PFSK-1 (cell line): ENCODE measurements around the gene NUP133.

ENCODE experiments used
- FOXP2 ChIP-seq: optimal IDR thresholded peaks from 2 replicates; pipeline ENCODE3; 2011; ENCODE audit warnings: borderline replicate concordance, control low read depth, inconsistent platforms; ENCODE audit not compliant: insufficient read depth; ENCODE audit errors: extremely low read length, extremely low read depth
- POLR2AphosphoS5 ChIP-seq: IDR thresholded peaks from 2 replicates; pipeline ENCODE4 v1.6.1; 2012; ENCODE audit warnings: low read depth, mild to moderate bottlenecking, control low read depth, low read length, moderate library complexity
- SIN3A ChIP-seq: IDR thresholded peaks from 2 replicates; pipeline ENCODE4 v1.6.1; 2012; ENCODE audit warnings: mild to moderate bottlenecking, low read length, moderate library complexity, borderline replicate concordance; ENCODE audit not compliant: insufficient read depth
- TAF1 ChIP-seq: IDR thresholded peaks from 2 replicates; pipeline ENCODE4 v1.6.1; 2012; ENCODE audit warnings: low read length, control low read depth, borderline replicate concordance; ENCODE audit not compliant: insufficient read depth
- TF ChIP-seq, protein P1 (sequence below), 2 experiments: IDR thresholded peaks; 2 replicates each; pipeline versions ENCODE4 v1.6.1 to v1.8.0; 2011 to 2012; ENCODE audit warnings: low read depth in 2 of 2, low read length in 2 of 2, control low read depth in 1 of 2, inconsistent platforms in 1 of 2, mild to moderate bottlenecking in 1 of 2, moderate library complexity in 1 of 2; ENCODE audit not compliant: insufficient read depth in 1 of 2

The NUP133 gene

DNA sequence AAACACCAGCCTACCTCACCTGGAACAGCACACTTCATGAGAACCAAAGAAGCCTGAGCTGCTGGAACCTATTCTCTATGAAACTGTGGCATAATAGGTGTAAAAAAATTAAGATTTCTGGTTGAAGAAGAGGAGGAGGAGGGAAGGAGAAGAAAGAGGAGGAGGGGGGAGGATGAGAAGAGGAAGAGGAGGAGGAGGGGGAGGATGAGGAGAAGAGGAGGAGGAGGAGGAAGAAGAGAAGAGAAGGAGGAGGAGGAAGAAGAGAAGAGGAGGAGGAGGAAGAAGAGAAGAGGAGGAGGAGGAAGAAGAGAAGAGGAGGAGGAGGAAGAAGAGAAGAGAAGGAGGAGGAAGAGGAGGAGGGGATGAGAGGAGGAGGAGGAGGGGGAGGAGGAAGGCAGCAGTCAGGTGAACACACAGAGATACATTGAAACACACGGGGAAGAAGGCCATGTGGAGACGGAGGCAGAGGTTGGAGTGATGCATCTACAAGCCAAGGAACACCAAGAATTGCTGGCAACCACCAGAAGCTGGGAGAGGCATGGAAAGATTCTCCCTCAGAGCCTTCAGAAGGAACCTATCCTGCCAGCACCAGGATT is 82.5 kb downstream of the NUP133 start:
- TF ChIP-seq TAF1 (no peak), FOXP2 (no peak), POLR2AphosphoS5 (no peak), SIN3A (no peak)
- TF ChIP-seq, protein P1, sequence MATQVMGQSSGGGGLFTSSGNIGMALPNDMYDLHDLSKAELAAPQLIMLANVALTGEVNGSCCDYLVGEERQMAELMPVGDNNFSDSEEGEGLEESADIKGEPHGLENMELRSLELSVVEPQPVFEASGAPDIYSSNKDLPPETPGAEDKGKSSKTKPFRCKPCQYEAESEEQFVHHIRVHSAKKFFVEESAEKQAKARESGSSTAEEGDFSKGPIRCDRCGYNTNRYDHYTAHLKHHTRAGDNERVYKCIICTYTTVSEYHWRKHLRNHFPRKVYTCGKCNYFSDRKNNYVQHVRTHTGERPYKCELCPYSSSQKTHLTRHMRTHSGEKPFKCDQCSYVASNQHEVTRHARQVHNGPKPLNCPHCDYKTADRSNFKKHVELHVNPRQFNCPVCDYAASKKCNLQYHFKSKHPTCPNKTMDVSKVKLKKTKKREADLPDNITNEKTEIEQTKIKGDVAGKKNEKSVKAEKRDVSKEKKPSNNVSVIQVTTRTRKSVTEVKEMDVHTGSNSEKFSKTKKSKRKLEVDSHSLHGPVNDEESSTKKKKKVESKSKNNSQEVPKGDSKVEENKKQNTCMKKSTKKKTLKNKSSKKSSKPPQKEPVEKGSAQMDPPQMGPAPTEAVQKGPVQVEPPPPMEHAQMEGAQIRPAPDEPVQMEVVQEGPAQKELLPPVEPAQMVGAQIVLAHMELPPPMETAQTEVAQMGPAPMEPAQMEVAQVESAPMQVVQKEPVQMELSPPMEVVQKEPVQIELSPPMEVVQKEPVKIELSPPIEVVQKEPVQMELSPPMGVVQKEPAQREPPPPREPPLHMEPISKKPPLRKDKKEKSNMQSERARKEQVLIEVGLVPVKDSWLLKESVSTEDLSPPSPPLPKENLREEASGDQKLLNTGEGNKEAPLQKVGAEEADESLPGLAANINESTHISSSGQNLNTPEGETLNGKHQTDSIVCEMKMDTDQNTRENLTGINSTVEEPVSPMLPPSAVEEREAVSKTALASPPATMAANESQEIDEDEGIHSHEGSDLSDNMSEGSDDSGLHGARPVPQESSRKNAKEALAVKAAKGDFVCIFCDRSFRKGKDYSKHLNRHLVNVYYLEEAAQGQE (IDR thresholded peaks at IDR 0.05; ENCODE audit: insufficient read depth in 1 of 2, low read depth in 2 of 2, low read length in 2 of 2): no peak

DNA sequence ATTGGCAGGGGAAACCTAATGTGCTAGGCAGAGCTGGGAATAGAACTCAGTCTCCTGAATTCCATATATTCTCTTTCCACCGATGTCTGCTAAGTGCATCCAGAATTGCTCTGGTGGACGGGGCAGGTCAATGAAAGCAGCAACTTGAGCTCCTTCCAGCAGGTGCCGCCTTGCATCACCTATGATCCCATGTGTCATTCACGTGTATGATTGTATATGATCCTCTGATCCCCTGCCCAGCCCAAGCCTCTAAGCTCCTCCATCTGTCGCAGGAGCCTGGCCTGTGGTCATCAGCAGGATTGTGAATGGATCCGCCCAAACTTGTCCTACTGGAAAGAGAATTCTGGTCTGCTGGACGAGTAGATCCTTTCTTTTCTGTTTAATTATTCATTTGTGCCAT is 87.4 kb downstream of the NUP133 start:
- TF ChIP-seq POLR2AphosphoS5: no peak
- no peak for TF ChIP-seq SIN3A
- TF ChIP-seq FOXP2: no peak
- TF ChIP-seq TAF1: no peak
- TF ChIP-seq, protein P1 (IDR thresholded peaks at IDR 0.05; ENCODE audit: insufficient read depth in 1 of 2, low read depth in 2 of 2, low read length in 2 of 2): no peak

DNA sequence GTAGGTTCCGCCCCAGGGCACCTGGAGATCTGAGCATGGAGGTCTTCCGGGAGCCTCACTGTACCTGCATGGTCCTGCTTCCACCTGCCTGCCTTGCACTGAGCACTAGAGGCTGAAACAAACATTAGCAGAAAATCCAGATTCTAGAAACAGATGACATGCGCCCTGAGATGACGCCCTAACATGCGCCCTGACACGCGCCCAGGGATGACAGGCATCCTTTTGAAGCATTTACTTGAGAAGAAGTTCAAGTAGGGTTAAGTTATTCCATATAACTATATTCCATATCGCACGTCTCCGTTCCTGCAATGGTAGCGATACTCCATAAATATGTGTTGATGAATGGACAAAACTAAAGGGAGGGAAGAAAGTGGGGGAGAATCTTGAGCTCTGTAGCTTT is 87.9 kb downstream of the NUP133 start:
- TF ChIP-seq TAF1 (no peak), POLR2AphosphoS5 (no peak), SIN3A (no peak), FOXP2 (no peak)
- TF ChIP-seq, protein P1 (IDR thresholded peaks at IDR 0.05; ENCODE audit: insufficient read depth in 1 of 2, low read depth in 2 of 2, low read length in 2 of 2): no peak

DNA sequence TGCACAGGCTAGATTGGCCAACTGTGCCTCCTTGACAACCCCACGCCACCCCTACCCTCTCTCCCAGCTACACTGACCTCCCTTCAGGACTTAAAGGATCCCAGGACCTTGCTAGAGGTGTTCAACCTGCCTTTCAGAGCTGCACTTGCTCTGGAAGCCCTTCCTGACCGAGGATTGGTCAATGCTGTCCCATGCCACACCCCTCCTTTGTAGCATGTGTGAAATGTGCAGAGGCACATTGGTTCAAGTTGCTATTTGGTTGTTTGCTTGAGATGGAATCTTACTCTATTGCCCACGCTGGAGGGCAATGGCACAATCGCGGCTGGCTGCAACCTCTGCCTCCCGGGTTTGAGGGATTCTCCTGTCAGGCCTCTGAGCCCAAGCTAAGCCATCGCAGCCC is 96.1 kb downstream of the NUP133 start:
- TF ChIP-seq TAF1 (no peak), POLR2AphosphoS5 (no peak)

DNA sequence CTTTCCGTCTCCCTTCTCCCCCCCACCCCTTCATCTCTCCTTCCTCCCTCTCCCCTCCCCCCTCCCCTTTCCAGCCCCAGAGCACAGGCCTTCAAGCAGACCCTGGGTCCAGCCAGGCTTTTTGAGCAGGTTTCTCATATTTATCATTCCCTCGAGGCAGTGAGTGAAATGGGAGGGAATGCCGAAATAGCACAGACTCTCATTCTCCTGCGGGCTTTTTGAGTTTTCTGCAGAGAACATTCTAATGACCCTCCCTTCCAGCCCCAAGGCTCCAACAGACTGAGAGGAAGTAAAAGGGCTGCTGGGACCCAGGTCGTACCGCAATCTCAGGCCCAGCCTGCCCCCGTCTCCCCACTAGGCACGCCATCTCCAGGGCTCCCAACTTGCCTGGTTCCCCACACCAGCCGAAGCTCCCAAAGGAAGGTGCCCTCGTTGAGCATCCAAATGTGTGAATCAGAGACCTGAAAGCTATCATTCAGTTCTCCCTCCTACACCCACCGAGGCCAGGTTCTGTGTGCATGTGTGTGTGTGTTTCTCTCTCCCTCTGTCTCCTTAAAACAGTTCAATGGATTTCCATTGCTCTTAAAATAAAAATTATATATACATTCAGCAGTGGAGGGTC is 96.6 kb downstream of the NUP133 start:
- TF ChIP-seq TAF1 (no peak), POLR2AphosphoS5 (no peak), FOXP2 (no peak), SIN3A (no peak)
- TF ChIP-seq, protein P1 (IDR thresholded peaks at IDR 0.05; ENCODE audit: insufficient read depth in 1 of 2, low read depth in 2 of 2, low read length in 2 of 2): no peak
